Astrocyte of the spinal cord (primary cell): ENCODE results near the gene HBB.
"Not testable (repeated sequence)": the region's sequence is repeated elsewhere in the genome, so short reads cannot be mapped to it uniquely, and the experiment has no call there.

Experiments used
- DNase-seq: peaks from one replicate; pipeline ENCODE4 v3.0.0; 2011; ENCODE audit warnings: low read depth, low spot score
- H3K4me3 ChIP-seq: 2 replicates; pipeline ENCODE4 v1.5.1; 2011; ENCODE audit warnings: low read depth, mild to moderate bottlenecking, low read length, moderate library complexity
- CTCF ChIP-seq: IDR thresholded peaks from 2 replicates; pipeline ENCODE4 v1.5.1; 2012; ENCODE audit warnings: low read depth, mild to moderate bottlenecking, low read length, inconsistent platforms
- in situ Hi-C: cut with HindIII; loops from 2 replicates; pipeline ENCODE4 v1.10.0; 2017; ENCODE audit warnings: low sequenced_read_pairs

HBB gene

GRCh38 chr11:5266609-5267008 lies 39.7 kb upstream of the HBB start:
- H3K4me3 ChIP-seq: no peak overlapping the region

GRCh38 chr11:5265832-5266231 lies 39.0 kb upstream of the HBB start:
- TF ChIP-seq CTCF: no peak
- H3K4me3 ChIP-seq: no peak overlapping the region
- no peak for DNase-seq
- in situ Hi-C loops: no loop called here

More at GRCh38 chr11:5266609-5267008, 39.7 kb upstream of the HBB start:
- in situ Hi-C loops: no loop called here
- no peak for DNase-seq
- TF ChIP-seq CTCF: no peak

GRCh38 chr11:5258543-5259262 lies 31.8 kb upstream of the HBB start:
- no peak for TF ChIP-seq CTCF
- DNase-seq: no peak
- in situ Hi-C loops: no loop called here
- no peak overlapping the region for H3K4me3 ChIP-seq

- H3K4me3 ChIP-seq: no peak overlapping the region
- in situ Hi-C loops: no loop called here
- TF ChIP-seq CTCF: no peak
- no peak for DNase-seq
These were observed 30.4 kb upstream of the HBB start for GRCh38 chr11:5257296-5257695.

GRCh38 chr11:5254646-5255413 lies 28.0 kb upstream of the HBB start, which contains the start of gene HBG2:
HBG2 (minus strand) TSS chr11:5254781; CDS start chr11:5254728, 53 bp downstream.
- H3K4me3 ChIP-seq, in situ Hi-C loops, DNase-seq: not testable (repeated sequence)

GRCh38 chr11:5254023-5254422 lies 27.2 kb upstream of the HBB start:
- in situ Hi-C loops, DNase-seq, H3K4me3 ChIP-seq: not testable (repeated sequence)

- DNase-seq, in situ Hi-C loops, H3K4me3 ChIP-seq: not testable (repeated sequence)
These were observed 26.6 kb upstream of the HBB start for GRCh38 chr11:5253440-5253839.

GRCh38 chr11:5252919-5253265 lies 26.0 kb upstream of the HBB start:
- in situ Hi-C loops: no loop called here
- no peak for TF ChIP-seq CTCF
- no peak for DNase-seq
- no peak overlapping the region for H3K4me3 ChIP-seq
